Endothelial cell of umbilical vein (primary cell): ENCODE data around the gene KRT8. TPM values are rescaled to one million over a fixed set of nuclear protein-coding genes. Genes with fewer than 3 reads are reported as not detected.

Experiments used
- BruUV-seq: library from RNA; stranded (reverse); fragments of 400-500 nt; replicated peaks from 2 replicates; lab custom pipeline; 2021; lab: Mats Ljungman, UMichigan
- CTCF ChIA-PET: fragments of 300-600, 350-600 bp; sonication (Branson Sonifier 250); formaldehyde crosslinking; loops from one replicate; lab custom pipeline; 2021; ENCODE audit warnings: antibody characterized with exemption, inconsistent platforms; lab: Charles Lee
- POLR2A ChIA-PET: fragments of 300-600, 350-600 bp; sonication (Branson Sonifier 250); formaldehyde crosslinking; loops from one replicate; lab custom pipeline; 2021; ENCODE audit warnings: antibody characterized with exemption, inconsistent platforms; lab: Charles Lee
- DNase-seq: peaks from one replicate; pipeline ENCODE4 v3.0.0-alpha.2; 2011; ENCODE audit warnings: low read depth, low spot score
- FAIRE-seq: peaks from 2 replicates; lab custom pipeline; 2011; peaks lifted over from hg19 to GRCh38; lab: Jason Lieb, UNC
- H2AFZ ChIP-seq: 2 replicates; pipeline ENCODE4 v1.6.0; 2012; ENCODE audit warnings: low read depth, low read length, control low read depth, inconsistent platforms
- H3K27ac ChIP-seq: 2 replicates; pipeline ENCODE4 v1.5.1; 2011; ENCODE audit warnings: low read depth, mild to moderate bottlenecking, control low read depth, low read length, moderate library complexity; ENCODE audit not compliant: insufficient read depth
- H3K27me3 ChIP-seq, 2 experiments: 2 replicates each; pipeline versions ENCODE4 v1.6.0 to v1.6.1; 2011; ENCODE audit warnings: low read length in 2 of 2, mixed read lengths in 1 of 2; ENCODE audit not compliant: control insufficient read depth in 2 of 2, insufficient read depth in 2 of 2
- H3K36me3 ChIP-seq, 2 experiments: 2 replicates in 1 of 2; 3 replicates in 1 of 2; pipeline ENCODE4 v1.5.1; 2011; ENCODE audit warnings: low read length in 2 of 2, mild to moderate bottlenecking in 1 of 2, moderate library complexity in 1 of 2; ENCODE audit not compliant: control insufficient read depth in 2 of 2, insufficient read depth in 2 of 2; ENCODE audit errors: extremely low read depth in 1 of 2
- H3K4me1 ChIP-seq: 3 replicates; pipeline ENCODE4 v1.5.1; 2011; ENCODE audit warnings: mild to moderate bottlenecking, low read length; ENCODE audit not compliant: control insufficient read depth, insufficient read depth; ENCODE audit errors: extremely low read depth
- H3K4me2 ChIP-seq: 2 replicates; pipeline ENCODE4 v1.6.1; 2011; ENCODE audit warnings: low read length, control low read depth, mixed read lengths; ENCODE audit not compliant: insufficient read depth
- H3K4me3 ChIP-seq, 3 experiments: fragments of 200-600 bp in 1 of 3; sonication (generic), shearing (Covaris generic) in 1 of 3; replicated peaks in 1 of 3; 2 replicates each; pipeline ENCODE4 v1.5.1; 2011 to 2016; ENCODE audit warnings: control low read depth in 3 of 3, low read length in 3 of 3, mild to moderate bottlenecking in 2 of 3, inconsistent platforms in 1 of 3, low read depth in 1 of 3, moderate library complexity in 1 of 3; ENCODE audit not compliant: insufficient read depth in 1 of 3
- H3K79me2 ChIP-seq: 2 replicates; pipeline ENCODE4 v1.6.0; 2012; ENCODE audit warnings: low read length, inconsistent platforms; ENCODE audit not compliant: control insufficient read depth, insufficient read depth
- H3K9ac ChIP-seq: replicated peaks from 2 replicates; pipeline ENCODE3; 2011; ENCODE audit warnings: low read length, control low read depth; ENCODE audit not compliant: insufficient read depth; ENCODE audit errors: extremely low read depth
- H3K9me1 ChIP-seq: replicated peaks from 3 replicates; pipeline ENCODE4 v1.6.0; 2011; ENCODE audit warnings: mild to moderate bottlenecking, low read length; ENCODE audit not compliant: control insufficient read depth, insufficient read depth; ENCODE audit errors: extremely low read depth
- H3K9me3 ChIP-seq: replicated peaks from 2 replicates; pipeline ENCODE4 v1.5.1; 2012; ENCODE audit warnings: low read length, inconsistent platforms; ENCODE audit not compliant: control insufficient read depth, insufficient read depth
- H4K20me1 ChIP-seq: replicated peaks from 2 replicates; pipeline ENCODE3; 2011; ENCODE audit warnings: mild to moderate bottlenecking, low read length; ENCODE audit not compliant: control insufficient read depth, insufficient read depth; ENCODE audit errors: extremely low read depth
- EZH2 ChIP-seq: IDR thresholded peaks from 2 replicates; pipeline ENCODE4 v1.6.1; 2012; ENCODE audit warnings: borderline replicate concordance, low read depth, mild to moderate bottlenecking, moderate library complexity, low read length, inconsistent platforms; ENCODE audit not compliant: severe bottlenecking
- FOS ChIP-seq: IDR thresholded peaks from 2 replicates; pipeline ENCODE4 v1.6.1; 2011; ENCODE audit warnings: mild to moderate bottlenecking, low read length, moderate library complexity, borderline replicate concordance; ENCODE audit not compliant: insufficient read depth
- GATA2 ChIP-seq: IDR thresholded peaks from 2 replicates; pipeline ENCODE4 v1.7.0; 2011; ENCODE audit warnings: low read depth, mild to moderate bottlenecking, moderate library complexity, mixed read lengths, low read length; ENCODE audit not compliant: insufficient read length, insufficient read depth
- JUN ChIP-seq: IDR thresholded peaks from 2 replicates; pipeline ENCODE4 v1.6.1; 2011; ENCODE audit warnings: borderline replicate concordance, low read depth; ENCODE audit not compliant: insufficient read length, insufficient read depth
- MYC ChIP-seq: IDR thresholded peaks from one replicate; pipeline ENCODE4 v1.6.1; 2011; ENCODE audit warnings: mild to moderate bottlenecking, low read depth, low read length
- POLR2A ChIP-seq: IDR thresholded peaks from 2 replicates; pipeline ENCODE4 v1.6.1; 2012; ENCODE audit warnings: low read depth, mild to moderate bottlenecking, control low read depth, low read length
- POLR2AphosphoS5 ChIP-seq: IDR thresholded peaks from 2 replicates; pipeline ENCODE4 v1.6.1; 2012; ENCODE audit warnings: low read depth, mild to moderate bottlenecking, control low read depth, low read length, moderate library complexity; ENCODE audit not compliant: insufficient read depth
- dilution Hi-C: fragments of 300-500 bp; cut with MboI; formaldehyde crosslinking; loops from one replicate; pipeline ENCODE4 v1.15.0; 2019; ENCODE audit warnings: low sequenced_read_pairs; ENCODE audit not compliant: extremely low pct_ligation_motif_present
- intact Hi-C: fragments of 100-400 bp; cut with micrococcal nuclease; formaldehyde crosslinking; loops from one replicate; pipeline ENCODE4 v1.10.0; 2022
- polyA plus RNA-seq, 4 experiments: library from polyadenylated mRNA; depleted of rRNA in 3 of 4; stranded (reverse) in 3 of 4; unstranded in 1 of 4; fragments of >200 nt; gene quantifications; 2 replicates each; pipeline versions ENCODE4 v1.2.1 to v1.2.3, GENCODE V29; 2011 to 2012; ENCODE audit warnings: missing spikeins in 1 of 4
- total RNA-seq: library from RNA; stranded (reverse); gene quantifications from 2 replicates; pipeline ENCODE4 v1.2.3, GENCODE V29; 2021
- TF ChIP-seq, protein P1 (sequence below): IDR thresholded peaks from 2 replicates; pipeline ENCODE4 v1.6.1; 2011; ENCODE audit not compliant: insufficient read depth, insufficient read length
- TF ChIP-seq, protein P2 (sequence below), 2 donors: IDR thresholded peaks; 1 replicate in 1 of 2; 2 replicates in 1 of 2; pipeline ENCODE4 v1.5.1; 2011; ENCODE audit warnings: low read length in 2 of 2, mild to moderate bottlenecking in 2 of 2, moderate library complexity in 2 of 2, control low read depth in 1 of 2, inconsistent platforms in 1 of 2, low read depth in 1 of 2; ENCODE audit not compliant: insufficient read depth in 1 of 2; ENCODE audit errors: extremely low read depth in 1 of 2

The KRT8 gene
- total and polyA plus RNA-seq, 2 donors (not counting 3 experiments of a cell fraction or from before 2014, with no cell fraction given): 23.5 to 31.7 TPM

DNA sequence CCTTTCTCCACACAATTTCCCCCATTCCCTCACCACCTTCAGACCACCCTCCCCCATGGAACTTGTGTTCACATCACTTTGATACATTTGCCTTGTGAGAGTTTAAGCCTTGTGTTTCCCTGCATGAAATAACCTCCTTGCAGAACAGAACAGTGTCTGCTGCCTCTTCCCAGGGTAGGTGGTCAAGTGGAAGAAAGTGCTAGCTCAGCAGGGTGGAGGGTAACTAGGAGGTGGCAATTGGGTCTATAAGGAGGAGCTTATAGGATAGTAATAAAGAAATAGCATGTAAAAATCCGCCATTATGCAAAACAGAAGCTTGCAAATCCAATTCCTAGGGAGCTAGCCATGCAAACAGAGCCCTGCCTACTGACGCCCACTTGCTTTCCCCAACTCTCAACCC lies 13.9 kb upstream of the KRT8 start:
- dilution Hi-C loops: no loop called here

GRCh38 chr12:52918351-52918750 lies 13.5 kb upstream of the KRT8 start:
- H3K4me3 ChIP-seq: no peak overlapping the region
- dilution Hi-C loops (no loop called here), intact Hi-C loops (no loop called here)
- FAIRE-seq: no peak
- no peaks in the 10 kb centered on the region for H3K9me3 ChIP-seq
- no peak for DNase-seq
- no peaks in the 10 kb centered on the region for H4K20me1 ChIP-seq
- H2AFZ ChIP-seq: no peak overlapping the region
- H3K4me2 ChIP-seq: no peak overlapping the region
- H3K27ac ChIP-seq: no peak overlapping the region
- no peaks in the 10 kb centered on the region for H3K27me3 ChIP-seq
- H3K9ac ChIP-seq: no peak overlapping the region
- H3K36me3 ChIP-seq: no peaks in the 10 kb centered on the region
- CTCF ChIA-PET: interaction anchor here (0.6 to 1.2 kb wide), 3 partner anchors 12 to 62 kb away, joined by 3 to 4 read pairs (median 4); no protein-coding TSS in a partner anchor
- TF ChIP-seq, protein P1, sequence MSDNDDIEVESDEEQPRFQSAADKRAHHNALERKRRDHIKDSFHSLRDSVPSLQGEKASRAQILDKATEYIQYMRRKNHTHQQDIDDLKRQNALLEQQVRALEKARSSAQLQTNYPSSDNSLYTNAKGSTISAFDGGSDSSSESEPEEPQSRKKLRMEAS: no peak
- TF ChIP-seq, protein P2, sequence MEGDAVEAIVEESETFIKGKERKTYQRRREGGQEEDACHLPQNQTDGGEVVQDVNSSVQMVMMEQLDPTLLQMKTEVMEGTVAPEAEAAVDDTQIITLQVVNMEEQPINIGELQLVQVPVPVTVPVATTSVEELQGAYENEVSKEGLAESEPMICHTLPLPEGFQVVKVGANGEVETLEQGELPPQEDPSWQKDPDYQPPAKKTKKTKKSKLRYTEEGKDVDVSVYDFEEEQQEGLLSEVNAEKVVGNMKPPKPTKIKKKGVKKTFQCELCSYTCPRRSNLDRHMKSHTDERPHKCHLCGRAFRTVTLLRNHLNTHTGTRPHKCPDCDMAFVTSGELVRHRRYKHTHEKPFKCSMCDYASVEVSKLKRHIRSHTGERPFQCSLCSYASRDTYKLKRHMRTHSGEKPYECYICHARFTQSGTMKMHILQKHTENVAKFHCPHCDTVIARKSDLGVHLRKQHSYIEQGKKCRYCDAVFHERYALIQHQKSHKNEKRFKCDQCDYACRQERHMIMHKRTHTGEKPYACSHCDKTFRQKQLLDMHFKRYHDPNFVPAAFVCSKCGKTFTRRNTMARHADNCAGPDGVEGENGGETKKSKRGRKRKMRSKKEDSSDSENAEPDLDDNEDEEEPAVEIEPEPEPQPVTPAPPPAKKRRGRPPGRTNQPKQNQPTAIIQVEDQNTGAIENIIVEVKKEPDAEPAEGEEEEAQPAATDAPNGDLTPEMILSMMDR (IDR thresholded peaks at IDR 0.05; ENCODE audit: extremely low read depth in 1 of 2, insufficient read depth in 1 of 2, low read depth in 1 of 2, low read length in 2 of 2): no peak
- no peak for TF ChIP-seq JUN
- TF ChIP-seq MYC: no peak
- TF ChIP-seq EZH2: no peak
- TF ChIP-seq POLR2A: no peak
- no peak for TF ChIP-seq FOS
- no peak for TF ChIP-seq POLR2AphosphoS5
- TF ChIP-seq GATA2: no peak
- POLR2A ChIA-PET: no interaction called here
- BruUV-seq: no TSS peak
- H3K79me2 ChIP-seq: no peaks in the 10 kb centered on the region
- H3K9me1 ChIP-seq: no peaks in the 10 kb centered on the region
- peaks cover 10% of the 10 kb centered on the region for H3K4me1 ChIP-seq

More for the DNA sequence above, 13.9 kb upstream of the KRT8 start:
- no peaks in the 10 kb centered on the region for H3K9me3 ChIP-seq
- TF ChIP-seq GATA2: no peak
- no peak for TF ChIP-seq JUN
- no peak for TF ChIP-seq MYC
- TF ChIP-seq POLR2A: no peak
- TF ChIP-seq, protein P2 (IDR thresholded peaks at IDR 0.05; ENCODE audit: extremely low read depth in 1 of 2, insufficient read depth in 1 of 2, low read depth in 1 of 2, low read length in 2 of 2): no peak
- no peak overlapping the region for H3K4me3 ChIP-seq
- ChIA-PET POLR2A (no interaction called here), CTCF (interaction anchor here (0.6 to 2.1 kb wide), 5 partner anchors 9 to 61 kb away, joined by 3 to 9 read pairs (median 4); no protein-coding TSS in a partner anchor)
- no peak overlapping the region for H3K4me2 ChIP-seq
- no peak overlapping the region for H3K9ac ChIP-seq
- intact Hi-C loops: no loop called here
- H3K36me3 ChIP-seq: no peaks in the 10 kb centered on the region
- H2AFZ ChIP-seq: no peak overlapping the region
- peaks cover 10% of the 10 kb centered on the region for H3K4me1 ChIP-seq
- no peaks in the 10 kb centered on the region for H3K9me1 ChIP-seq
- no peak for FAIRE-seq
- BruUV-seq: no TSS peak
- DNase-seq: no peak
- H4K20me1 ChIP-seq: no peaks in the 10 kb centered on the region
- H3K79me2 ChIP-seq: no peaks in the 10 kb centered on the region
- H3K27me3 ChIP-seq: no peaks in the 10 kb centered on the region
- no peak overlapping the region for H3K27ac ChIP-seq
